HG03097 (cell line): Measurements from ENCODE around the gene ACIN1.
"Not testable (repeated sequence)": the region's sequence is repeated elsewhere in the genome, so short reads cannot be mapped to it uniquely, and the experiment has no call there.

ENCODE experiments used
- ATAC-seq: cut with Tn5 transposase; IDR thresholded peaks from one replicate; pipeline ENCODE4 v1.9.1; 2021; ENCODE audit not compliant: unreplicated experiment, low FRiP score

Gene ACIN1

DNA sequence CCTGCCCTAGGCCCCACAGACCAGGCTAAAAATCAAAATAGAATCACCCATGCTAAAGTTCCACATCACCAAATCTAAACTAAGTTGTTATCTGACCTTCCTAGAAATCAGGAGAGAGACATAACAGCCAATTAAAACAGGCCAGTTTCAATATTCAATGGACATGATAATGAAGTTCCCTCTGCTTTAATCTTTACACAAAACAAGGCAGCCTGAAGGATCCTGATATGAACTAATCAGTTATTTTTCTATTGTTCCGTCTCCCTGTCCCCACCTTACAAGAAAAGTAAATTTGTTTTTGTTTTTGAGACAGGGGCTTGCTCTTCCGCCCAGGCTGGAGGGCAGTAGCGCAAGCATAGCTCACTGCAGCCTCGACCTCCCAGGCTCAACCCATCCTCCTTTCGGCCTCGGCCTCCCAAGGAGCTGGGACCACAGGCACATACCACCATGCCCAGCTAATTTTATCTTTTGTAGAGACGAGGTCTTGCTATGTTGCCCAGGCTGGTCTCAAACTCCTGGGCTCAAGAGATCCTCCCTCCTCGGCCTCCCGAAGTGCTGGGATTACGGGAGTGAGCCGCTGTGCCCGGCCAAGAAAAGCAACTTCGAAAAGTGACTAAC is 29.5 kb upstream of the ACIN1 start:
- ATAC-seq: no peak

DNA sequence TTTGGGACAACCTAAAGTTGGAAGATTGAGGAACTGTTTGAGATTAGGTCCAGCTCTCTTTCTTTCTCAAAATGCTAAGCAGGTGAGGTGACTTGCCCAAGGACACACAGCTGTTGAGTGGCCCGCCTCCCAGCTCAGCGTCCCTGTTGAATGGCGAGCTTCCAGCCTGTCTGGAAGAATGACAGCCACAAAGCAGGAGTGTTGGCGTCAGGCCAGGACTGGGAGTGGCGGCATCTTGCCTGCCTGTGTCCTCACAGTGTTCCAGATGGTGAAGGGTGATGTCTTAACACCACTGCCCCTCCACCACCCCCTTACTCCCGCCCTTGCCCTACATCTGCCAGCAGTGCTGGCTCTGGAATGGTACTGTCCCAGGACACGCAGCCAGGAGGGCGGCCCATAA is 28.5 kb upstream of the ACIN1 start:
- no peak for ATAC-seq

DNA sequence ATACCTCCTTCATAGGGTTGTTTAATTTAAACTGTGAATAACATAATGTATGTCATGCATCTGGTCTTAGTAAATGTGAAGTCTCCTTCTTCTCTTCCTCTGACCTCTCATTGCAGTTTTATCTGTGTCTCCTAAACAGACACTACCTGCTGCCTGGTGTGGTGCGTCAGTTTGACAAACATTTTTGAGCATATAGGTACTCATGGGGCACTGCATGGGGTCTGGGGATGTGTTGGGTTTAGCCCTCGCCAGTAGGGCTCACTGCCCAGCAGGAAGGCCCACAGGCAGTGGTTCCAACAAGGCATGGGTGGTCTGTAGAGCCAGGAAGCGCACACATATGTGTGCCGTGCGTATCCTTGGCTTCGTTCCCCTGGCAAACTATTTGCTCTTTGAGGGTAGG is 27.1 kb upstream of the ACIN1 start:
- ATAC-seq: no peak

GRCh38 chr14:23121361-23121771 is 26.4 kb upstream of the ACIN1 start:
- no peak for ATAC-seq

DNA sequence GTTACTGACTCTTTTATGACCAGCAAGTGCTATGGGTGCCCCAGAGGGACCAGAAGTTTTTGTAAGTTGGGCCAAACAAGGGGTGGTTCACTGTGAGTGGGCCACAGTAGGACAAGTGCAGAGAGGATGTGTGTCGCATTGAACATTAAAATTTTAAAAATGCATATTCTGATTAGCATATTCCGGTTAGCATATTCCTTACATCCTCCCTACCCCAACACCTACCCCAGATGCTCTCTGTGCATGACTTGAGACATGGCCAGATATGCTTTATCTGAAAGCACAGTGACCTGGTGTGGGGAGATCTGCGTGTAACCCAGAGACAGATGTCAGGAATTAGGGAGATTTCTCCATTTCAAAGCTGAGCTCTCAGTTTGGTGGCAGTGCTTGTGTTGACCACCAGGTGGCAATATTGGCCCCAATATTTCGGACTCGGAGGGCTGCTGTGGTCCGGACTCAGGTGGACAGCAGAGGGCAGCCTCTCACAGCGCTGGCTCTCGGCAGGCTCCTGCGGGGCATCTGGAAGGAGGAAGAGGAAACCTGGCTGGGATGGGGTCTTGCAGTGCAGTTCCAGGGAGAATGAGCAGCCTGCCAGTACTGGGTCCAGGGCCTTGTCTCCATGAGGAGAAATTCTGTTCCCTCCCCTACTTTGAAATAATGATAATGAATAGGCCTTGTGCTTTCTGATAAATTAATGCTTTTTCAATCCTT is 25.8 kb upstream of the ACIN1 start:
- no peak for ATAC-seq

DNA sequence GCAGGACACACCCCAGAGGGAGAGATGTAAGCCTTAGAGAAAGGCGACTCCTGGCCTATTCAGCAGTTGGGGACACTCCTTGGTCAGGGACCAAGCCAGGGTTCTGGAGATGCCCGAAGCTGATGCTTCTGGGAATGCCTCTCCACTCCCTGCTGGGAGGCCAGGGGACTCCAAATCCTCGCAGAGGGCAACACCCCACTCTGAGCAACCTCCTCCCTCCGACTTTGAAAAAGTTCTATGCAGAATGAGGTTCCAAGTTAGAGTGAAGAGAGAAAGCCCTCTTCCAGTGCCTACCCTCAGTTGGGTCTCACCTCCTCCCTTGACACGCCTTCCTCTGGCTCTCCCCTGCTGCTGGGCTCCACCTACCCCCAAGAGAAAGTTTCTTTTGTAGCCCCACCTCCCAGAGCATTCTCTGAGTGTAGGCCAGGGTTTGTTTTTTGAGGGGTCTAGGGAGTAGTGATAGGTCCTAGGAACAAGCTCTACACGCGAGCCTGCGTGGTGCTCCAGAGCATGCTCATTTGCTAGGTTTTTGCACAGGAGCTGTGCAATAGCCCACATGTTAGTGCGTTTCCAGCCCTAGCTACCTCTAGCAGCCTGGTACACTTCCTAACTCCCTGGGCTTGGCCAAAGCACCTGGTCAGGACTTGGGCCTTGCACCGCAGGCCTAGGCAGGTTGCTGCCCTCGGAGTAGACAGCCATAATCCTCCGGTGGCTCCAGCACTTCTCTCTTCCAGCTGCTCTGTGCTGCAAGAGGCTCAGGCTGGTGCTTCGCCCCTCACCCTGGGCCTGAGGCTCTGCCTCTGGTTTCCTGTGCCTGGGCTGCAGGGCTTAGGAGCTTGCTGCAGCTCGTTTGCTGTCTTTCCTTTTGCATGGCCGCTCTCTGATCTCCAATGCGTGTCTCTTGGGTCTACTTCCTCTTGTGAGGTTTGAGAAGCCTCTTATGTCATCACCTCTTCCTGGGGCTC is 24.7 kb upstream of the ACIN1 start:
- no peak for ATAC-seq

DNA sequence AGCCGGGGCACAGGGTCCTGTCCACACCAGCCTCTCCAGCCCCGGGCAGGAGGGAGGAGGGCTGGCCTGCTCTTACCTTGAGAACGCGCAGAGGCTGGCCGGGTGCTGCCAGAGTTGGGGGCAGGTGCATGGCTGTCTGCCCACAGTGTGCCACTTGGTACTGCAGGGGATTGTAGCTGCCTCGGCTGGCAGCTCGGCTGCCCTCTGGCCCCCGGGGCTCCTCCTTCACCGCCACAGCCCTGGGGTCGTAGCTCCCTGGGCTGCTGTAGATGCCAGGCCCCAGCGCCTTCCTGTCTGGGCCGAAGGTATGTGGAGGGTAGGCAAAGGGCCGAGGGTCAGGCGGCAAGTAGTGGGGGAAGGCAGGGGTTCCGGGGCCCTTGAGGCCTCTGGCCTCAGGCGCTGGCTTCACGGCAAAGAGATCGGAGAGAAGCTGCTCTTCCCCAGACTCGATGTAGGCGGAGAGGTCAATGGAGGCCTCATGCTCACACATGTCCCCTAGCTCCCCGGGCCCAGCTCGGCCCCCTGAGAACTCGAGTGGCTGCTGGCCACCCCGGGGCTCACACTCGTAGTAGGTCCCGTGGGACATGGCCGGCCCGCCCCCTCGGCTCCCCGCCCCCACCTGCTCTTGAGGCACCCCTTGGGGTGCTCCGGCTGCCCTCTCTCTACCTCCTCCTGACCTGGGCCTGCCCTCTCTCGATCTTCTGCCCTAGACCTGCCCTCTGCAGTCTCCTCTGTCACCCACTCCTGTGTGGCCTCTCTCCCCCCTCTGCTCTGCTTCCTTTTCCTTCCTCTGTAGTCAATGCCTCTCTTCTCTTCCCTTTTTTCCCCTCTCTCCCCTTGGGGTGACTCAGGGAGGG is 23.8 kb upstream of the ACIN1 start, which contains the start of gene CEBPE:
CEBPE (minus strand) TSS at position 750 of the 857 bp plus-strand sequence; CDS start at position 586, 164 bp downstream.
- no peak for ATAC-seq

DNA sequence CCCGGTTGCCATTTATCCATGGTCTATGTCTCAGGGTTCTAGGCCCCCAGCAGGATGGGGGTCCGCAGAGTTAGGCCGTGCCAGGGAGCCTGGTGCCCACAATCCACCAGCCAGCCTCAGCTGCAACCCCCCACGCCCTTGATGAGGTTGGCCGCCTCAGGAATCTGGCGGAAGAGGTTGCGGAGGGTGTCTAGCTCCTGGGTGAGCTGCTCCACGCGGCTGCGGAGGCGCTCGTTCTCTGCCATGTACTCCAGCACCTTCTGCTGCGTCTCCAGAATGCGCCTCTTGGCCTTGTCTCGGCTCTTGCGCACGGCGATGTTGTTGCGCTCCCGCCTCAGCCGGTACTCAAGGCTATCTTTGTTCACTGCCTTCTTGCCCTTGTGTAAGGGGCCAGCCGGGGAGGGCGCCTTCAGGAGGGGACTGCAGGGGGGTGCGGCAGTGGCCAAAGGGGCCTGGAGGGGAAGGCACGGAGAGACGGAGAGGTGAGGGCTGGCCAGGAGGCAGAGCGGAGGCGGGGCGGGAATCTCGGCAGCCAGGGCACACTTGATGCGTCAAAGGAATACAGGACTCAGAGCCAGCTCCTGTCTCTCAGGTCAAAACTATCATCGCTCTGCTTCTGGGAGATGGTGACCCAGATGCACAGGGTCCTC is 22.6 kb upstream of the ACIN1 start:
- no peak for ATAC-seq

- ATAC-seq: no peak
Measured at GRCh38 chr14:23115918-23116317, 21.0 kb upstream of the ACIN1 start.

DNA sequence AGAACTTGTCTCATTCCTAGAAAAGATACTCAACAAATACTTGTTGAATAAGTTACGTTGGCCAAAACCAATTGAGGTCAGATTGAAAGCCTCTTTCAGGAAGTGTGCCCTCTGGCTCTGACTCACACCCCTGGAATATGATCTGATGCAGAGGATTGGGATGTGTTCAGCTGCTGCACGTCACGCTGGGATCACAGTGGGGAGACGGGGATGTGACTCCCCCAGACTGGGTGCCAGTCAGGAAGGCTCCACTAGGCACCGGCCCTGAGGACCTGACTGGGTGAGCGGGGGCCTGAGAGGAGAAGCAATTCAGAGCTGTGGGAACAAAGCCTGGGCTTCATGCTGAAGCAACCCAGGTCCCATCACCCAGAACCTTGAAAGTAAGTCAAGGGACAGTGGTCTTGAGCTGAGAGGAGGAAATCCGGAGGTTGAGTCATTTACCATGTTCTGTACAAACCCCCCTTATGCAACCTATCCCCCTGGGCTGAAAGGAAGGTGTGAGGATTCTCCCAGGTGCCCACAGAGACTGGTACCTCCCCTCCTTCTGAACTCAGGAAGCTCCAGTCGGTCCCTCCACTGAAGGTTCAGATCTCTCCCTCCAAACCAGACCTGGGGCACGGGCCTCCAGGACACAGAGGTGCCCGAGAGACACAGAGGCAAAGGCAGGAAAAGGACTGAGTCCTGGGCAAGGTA is 20.2 kb upstream of the ACIN1 start:
- no peak for ATAC-seq

DNA sequence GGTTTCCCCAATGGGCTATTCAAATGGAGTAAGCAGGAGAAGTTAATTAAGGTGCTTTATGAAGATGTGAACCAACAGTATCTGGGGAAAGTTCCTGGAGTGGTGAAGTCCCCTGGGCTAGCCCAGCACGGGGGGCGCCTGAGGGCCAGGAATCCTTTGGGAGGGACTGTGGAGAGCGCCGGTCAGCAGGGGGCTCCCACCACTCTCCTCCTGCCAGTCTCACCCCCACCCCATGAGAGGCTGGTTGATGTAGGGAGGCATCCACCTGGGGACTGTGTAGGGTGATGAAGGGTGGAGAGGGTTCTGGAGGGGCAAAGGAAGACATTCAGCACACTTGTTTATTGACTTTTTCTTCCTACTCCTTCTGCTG is 19.7 kb upstream of the ACIN1 start:
- ATAC-seq: no peak

DNA sequence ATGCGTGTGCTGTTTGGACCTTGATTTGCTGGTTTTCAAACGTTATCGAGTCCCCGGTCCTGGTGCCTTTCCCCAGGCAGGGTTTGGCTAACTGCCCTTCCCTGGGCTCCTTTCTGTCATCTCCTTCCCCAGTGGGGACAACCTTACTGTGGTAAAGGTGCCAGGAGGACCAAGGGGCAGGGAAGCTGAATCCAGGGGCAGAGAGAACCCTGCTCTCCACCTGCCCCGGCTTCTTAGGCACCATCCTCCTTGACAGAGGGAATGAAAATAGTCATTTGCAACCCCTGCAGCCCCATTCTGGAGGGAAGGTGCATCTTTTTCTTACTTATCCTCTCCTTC is 19.2 kb upstream of the ACIN1 start:
- no peak for ATAC-seq

DNA sequence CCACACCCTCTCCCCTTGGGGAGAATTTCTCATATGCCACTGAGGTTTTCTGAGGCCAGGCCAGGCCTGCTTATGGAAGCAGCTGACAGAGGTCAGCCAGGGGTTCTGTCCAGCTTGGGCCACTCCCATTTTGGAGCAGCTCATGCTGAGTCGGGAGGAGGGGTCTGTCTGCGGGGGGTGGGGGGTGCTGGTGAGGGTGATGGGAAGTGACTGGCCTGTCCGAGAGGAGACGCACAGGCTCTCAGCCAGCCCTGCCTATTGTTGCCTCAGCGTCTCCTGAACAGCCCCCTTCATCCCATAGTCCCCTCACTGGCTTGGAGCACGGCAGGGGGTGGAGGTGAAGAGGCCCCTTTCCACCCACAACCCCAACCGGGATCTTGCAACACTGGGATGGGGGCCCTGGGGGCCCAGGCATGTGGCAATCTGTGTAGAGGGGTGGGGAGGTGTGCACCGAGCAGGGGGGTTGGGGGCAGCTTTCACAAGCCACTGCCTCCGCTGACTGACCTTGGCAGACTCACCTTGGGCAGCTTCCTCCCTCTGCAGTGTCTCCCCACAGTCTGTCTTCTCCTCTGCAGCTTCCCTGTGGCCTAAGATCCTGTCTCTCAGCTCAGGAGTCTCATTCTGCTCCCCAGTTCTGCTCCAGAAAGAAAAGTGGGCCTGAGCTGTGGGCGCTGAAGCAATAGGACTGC is 18.6 kb upstream of the ACIN1 start:
- no peak for ATAC-seq

DNA sequence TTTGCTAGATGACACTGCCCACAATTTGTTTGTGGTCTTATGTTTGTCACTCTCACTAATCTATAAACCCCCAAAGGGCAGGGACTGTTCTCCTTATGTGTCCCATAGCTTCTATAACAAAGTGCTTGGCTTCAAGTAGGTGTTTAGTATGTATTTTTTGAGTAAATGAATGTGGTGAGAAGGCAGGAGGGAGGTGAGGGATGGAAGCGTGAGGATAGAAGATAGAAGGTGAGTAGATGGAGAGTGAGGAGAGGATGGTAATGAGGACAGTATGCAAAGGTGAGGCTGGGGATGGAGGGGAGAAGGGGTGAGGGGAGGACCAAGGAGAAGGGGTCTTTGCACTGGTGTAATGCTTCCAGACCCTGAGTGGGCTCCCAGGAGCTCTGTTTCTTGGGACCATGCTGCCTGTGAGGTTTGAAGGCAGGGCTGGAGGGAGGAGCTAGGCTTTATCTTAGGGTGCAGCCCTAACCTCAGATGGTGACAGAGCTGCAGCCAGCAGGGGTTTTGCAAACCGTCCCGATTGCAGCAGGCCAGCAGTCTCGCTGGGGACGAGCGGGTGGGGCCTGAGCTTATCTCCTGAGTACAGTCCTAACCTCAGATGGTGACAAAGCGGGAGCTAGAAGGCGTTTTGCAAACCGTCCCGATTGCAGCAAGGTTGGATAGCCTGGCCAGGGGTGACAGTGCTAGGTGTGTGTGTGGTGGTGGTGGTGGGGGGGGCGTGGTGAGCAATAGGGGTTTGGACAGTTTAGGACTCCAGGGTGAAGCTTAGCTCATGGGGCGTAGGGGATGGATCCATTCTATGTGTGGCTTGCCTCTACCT is 17.6 kb upstream of the ACIN1 start:
- ATAC-seq: no peak

DNA sequence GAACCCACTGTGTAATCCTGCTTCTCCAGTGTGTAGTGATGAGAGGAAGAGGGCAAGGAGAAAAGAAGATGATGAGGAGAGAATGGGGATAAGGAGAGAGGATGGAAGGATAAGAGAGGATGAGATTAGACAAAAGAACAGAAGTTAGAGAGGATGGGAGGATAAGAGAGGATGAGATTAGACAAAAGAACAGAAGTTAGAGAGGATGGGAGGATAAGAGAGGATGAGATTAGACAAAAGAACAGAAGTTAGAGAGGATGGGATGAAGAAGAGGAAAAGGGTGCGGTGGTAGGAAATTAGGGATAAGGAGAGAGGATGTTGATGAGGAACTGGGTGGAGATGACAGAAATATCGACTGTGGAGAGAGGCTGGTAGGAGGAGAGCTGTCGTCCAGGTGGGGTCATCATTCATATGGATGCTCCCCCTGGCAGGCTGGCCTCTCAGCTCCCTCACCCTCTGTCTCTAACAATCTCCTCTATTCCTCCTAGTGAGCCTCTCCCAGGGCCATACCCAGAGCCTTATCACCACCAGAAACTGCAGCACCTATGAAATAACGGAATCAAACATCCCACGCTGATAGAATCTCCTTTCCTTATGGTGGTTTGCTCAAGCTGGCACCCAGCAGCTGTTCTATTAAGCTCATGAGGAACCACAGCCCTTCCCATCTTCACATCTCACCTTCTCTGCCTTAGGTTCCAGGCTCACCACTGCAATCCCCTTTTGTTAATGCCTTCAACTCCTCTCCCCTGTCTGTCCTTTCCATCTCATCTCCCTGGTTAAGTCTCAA is 15.8 kb upstream of the ACIN1 start:
- ATAC-seq: no peak

- ATAC-seq: no peak
Measured at GRCh38 chr14:23109769-23110168, 14.8 kb upstream of the ACIN1 start.

GRCh38 chr14:23108169-23108568 is 13.2 kb upstream of the ACIN1 start:
- not testable (repeated sequence) for ATAC-seq
